Measurements from ENCODE around the gene FBXL7. TPM values are rescaled to one million over a fixed set of nuclear protein-coding genes. Genes with fewer than 3 reads are reported as not detected.

FBXL7 gene
- total and polyA plus RNA-seq, 2 of the 8 experiments (the other 6 are each of a cell fraction or from before 2014, with no cell fraction given) = 17.7 to 17.8 TPM

DNA sequence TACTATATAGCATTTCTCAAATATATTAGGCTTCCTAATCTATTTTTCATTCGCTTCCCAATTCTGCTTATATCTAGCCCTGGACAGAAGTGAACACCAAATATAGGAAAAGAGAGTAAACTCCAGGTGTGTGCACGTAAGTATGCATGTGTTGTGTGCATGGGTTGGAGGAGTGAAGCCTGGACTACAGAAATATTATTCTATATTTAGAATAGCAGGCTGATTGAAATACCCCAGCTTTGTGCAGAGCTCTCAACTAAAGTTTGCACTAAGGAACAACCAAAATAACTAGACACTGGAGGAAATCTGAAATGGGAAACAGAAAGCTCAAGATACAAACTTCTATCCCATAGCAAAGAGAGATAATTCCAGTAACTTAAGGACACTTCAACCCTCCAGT is 480.9 kb downstream of the FBXL7 start:
- H3K9me3 ChIP-seq (ENCODE audit: insufficient read depth in 2 of 2, low read depth in 1 of 2, low read length in 1 of 2) = no peaks in the 10 kb centered on the region
- no peak overlapping the region for H2BK12ac ChIP-seq (ENCODE audit: low read depth, low read length)
- no peaks in the 10 kb centered on the region for H3K79me1 ChIP-seq (ENCODE audit: low read depth, low read length)
- no peaks in the 10 kb centered on the region for H3K23me2 ChIP-seq (ENCODE audit: low read depth, low read length)
- DNase-seq (ENCODE audit: low read depth in 1 of 2, low spot score in 2 of 2) = no peak
- H3K18ac ChIP-seq (ENCODE audit: extremely low read depth, low read length) = no peak overlapping the region
- H2BK120ac ChIP-seq (replicated peaks; ENCODE audit: low read depth, low read length) = no peak overlapping the region
- H2AFZ ChIP-seq (ENCODE audit: low read length) = no peak overlapping the region
- FAIRE-seq = no peak
- ChIA-PET POLR2A (ENCODE audit: partially characterized antibody) (interaction anchor here (0.6 kb wide), 1 partner anchor 510 kb away, joined by 3 read pairs; no protein-coding TSS in a partner anchor), CTCF (ENCODE audit: partially characterized antibody) (interaction anchor here (0.7 kb wide), 1 partner anchor 206 kb away, joined by 3 read pairs; no protein-coding TSS in a partner anchor)
- no peak overlapping the region for H3K9ac ChIP-seq (replicated peaks in 1 of 4; ENCODE audit: extremely low read depth in 1 of 4, low read depth in 3 of 4, low read length in 3 of 4)
- no peak overlapping the region for H2AK5ac ChIP-seq (ENCODE audit: low read depth, low read length)
- H3K4me3 ChIP-seq (ENCODE audit: extremely low read depth in 1 of 4, insufficient read depth in 2 of 4, low read depth in 3 of 4, low read length in 4 of 4) = no peak overlapping the region
- H4K20me1 ChIP-seq (replicated peaks in 1 of 2; ENCODE audit: control insufficient read depth in 1 of 2, insufficient read depth in 2 of 2, low read length in 2 of 2) = no peaks in the 10 kb centered on the region
- H2BK15ac ChIP-seq (ENCODE audit: low read length) = no peak overlapping the region
- no peak overlapping the region for H3K14ac ChIP-seq (ENCODE audit: insufficient read length)
- H4K91ac ChIP-seq (replicated peaks; ENCODE audit: insufficient read length, low read length) = no peak overlapping the region
- H3K27ac ChIP-seq (ENCODE audit: low read depth, low read length) = no peak overlapping the region
- H3K79me2 ChIP-seq (ENCODE audit: control insufficient read depth in 1 of 2, insufficient read depth in 2 of 2, low read length in 2 of 2) = no peaks in the 10 kb centered on the region
- H4K8ac ChIP-seq (ENCODE audit: extremely low read depth, insufficient read depth, low read length) = no peak overlapping the region
- H3K27me3 ChIP-seq (replicated peaks in 1 of 4; ENCODE audit: control insufficient read depth in 3 of 4, extremely low read depth in 1 of 4, insufficient read depth in 3 of 4, low read length in 3 of 4) = no peaks in the 10 kb centered on the region; a peak in 1 of 7 replicates
- H3K23ac ChIP-seq (ENCODE audit: insufficient read length) = no peak overlapping the region
- no peaks in the 10 kb centered on the region for H3K4me1 ChIP-seq (replicated peaks in 1 of 4; ENCODE audit: control insufficient read depth in 3 of 4, insufficient read depth in 4 of 4, low read length in 3 of 4)
- H3K56ac ChIP-seq (replicated peaks; ENCODE audit: insufficient read length, low read depth, low read length) = no peak overlapping the region
- no peak overlapping the region for H2BK20ac ChIP-seq (ENCODE audit: low read length)
- no peak overlapping the region for H3K4ac ChIP-seq (replicated peaks; ENCODE audit: insufficient read length, low read depth, low read length)
- WGBS, 2 experiments (ENCODE audit: extremely low coverage in 1 of 2, insufficient coverage in 1 of 2, insufficient read length in 1 of 2, insufficient replicate concordance in 2 of 2, low coverage in 1 of 2, low lambda C conversion rate in 2 of 2, missing lambda C conversion rate in 1 of 2) = 89% methylated on average over 2 of the region's 2 CpGs; no CpG with 5 or more reads in 1 of the 2 experiments
- H3K4me2 ChIP-seq (ENCODE audit: insufficient read depth in 1 of 2, low read depth in 2 of 2, low read length in 2 of 2) = no peak overlapping the region
- H4K5ac ChIP-seq (ENCODE audit: insufficient read length, low read depth, low read length) = no peak overlapping the region
- no peaks in the 10 kb centered on the region for H3K36me3 ChIP-seq (ENCODE audit: control insufficient read depth in 2 of 4, insufficient read depth in 4 of 4, low read length in 3 of 4)
- H2BK5ac ChIP-seq (ENCODE audit: low read depth, low read length) = no peak overlapping the region
- TF ChIP-seq, protein P1, sequence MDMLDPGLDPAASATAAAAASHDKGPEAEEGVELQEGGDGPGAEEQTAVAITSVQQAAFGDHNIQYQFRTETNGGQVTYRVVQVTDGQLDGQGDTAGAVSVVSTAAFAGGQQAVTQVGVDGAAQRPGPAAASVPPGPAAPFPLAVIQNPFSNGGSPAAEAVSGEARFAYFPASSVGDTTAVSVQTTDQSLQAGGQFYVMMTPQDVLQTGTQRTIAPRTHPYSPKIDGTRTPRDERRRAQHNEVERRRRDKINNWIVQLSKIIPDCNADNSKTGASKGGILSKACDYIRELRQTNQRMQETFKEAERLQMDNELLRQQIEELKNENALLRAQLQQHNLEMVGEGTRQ (IDR thresholded peaks at IDR 0.05; ENCODE audit: low read length) = no peak
- TF ChIP-seq KDM4A (IDR thresholded peaks at IDR 0.05; ENCODE audit: low read depth, low read length, severe bottlenecking) (no peak), RAD21 (IDR thresholded peaks at IDR 0.05 in 1 of 2, conservative IDR thresholded peaks at IDR 0.05 in 1 of 2; ENCODE audit: low read depth in 2 of 2, low read length in 2 of 2) (no peak), CREB1 (IDR thresholded peaks at IDR 0.05) (no peak), NANOG (IDR thresholded peaks at IDR 0.05; ENCODE audit: insufficient read depth, low read depth, low read length, poor library complexity, severe bottlenecking) (no peak), SP4 (IDR thresholded peaks at IDR 0.05; ENCODE audit: low read length) (no peak), KDM5A (IDR thresholded peaks at IDR 0.05; ENCODE audit: low read length) (no peak)
- TF ChIP-seq, protein P2, sequence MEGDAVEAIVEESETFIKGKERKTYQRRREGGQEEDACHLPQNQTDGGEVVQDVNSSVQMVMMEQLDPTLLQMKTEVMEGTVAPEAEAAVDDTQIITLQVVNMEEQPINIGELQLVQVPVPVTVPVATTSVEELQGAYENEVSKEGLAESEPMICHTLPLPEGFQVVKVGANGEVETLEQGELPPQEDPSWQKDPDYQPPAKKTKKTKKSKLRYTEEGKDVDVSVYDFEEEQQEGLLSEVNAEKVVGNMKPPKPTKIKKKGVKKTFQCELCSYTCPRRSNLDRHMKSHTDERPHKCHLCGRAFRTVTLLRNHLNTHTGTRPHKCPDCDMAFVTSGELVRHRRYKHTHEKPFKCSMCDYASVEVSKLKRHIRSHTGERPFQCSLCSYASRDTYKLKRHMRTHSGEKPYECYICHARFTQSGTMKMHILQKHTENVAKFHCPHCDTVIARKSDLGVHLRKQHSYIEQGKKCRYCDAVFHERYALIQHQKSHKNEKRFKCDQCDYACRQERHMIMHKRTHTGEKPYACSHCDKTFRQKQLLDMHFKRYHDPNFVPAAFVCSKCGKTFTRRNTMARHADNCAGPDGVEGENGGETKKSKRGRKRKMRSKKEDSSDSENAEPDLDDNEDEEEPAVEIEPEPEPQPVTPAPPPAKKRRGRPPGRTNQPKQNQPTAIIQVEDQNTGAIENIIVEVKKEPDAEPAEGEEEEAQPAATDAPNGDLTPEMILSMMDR (IDR thresholded peaks at IDR 0.05; ENCODE audit: control extremely low read depth in 1 of 3, insufficient read depth in 1 of 3, low read depth in 1 of 3, low read length in 3 of 3) = no peak
- TF ChIP-seq, protein P3, sequence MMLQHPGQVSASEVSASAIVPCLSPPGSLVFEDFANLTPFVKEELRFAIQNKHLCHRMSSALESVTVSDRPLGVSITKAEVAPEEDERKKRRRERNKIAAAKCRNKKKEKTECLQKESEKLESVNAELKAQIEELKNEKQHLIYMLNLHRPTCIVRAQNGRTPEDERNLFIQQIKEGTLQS (IDR thresholded peaks at IDR 0.05; ENCODE audit: insufficient read depth, low read depth, low read length) = no peak

All from H1 (cell line).